Erythroblast (primary cell): ENCODE data around the gene PTPN2.

Source experiments
- DNase-seq, 2 experiments: peaks; one replicate each; lab custom pipeline; 2025; lab: John Stamatoyannopoulos, UW
- GATA1 ChIP-seq: IDR thresholded peaks from 2 replicates; pipeline ENCODE4 v1.6.1; 2011; ENCODE audit warnings: low read depth, mild to moderate bottlenecking, control low read depth, low read length, moderate library complexity
- POLR2A ChIP-seq: IDR thresholded peaks from 2 replicates; pipeline ENCODE4 v1.6.1; 2011; ENCODE audit warnings: mild to moderate bottlenecking, low read length

The PTPN2 gene

GRCh38 chr18:12751891-12752290 lies 132.1 kb downstream of the PTPN2 start:
- TF ChIP-seq POLR2A (no peak), GATA1 (no peak)
- DNase-seq: no peak

- TF ChIP-seq GATA1: no peak
- no peak for DNase-seq
Measured at GRCh38 chr18:12751503-12751884, 132.5 kb downstream of the PTPN2 start.

GRCh38 chr18:12750715-12751502 lies 133.1 kb downstream of the PTPN2 start:
- TF ChIP-seq GATA1 (no peak), POLR2A (no peak)

GRCh38 chr18:12750076-12750714 lies 133.8 kb downstream of the PTPN2 start:
- DNase-seq: no peak
- TF ChIP-seq POLR2A (no peak), GATA1 (no peak)

More at GRCh38 chr18:12750715-12751502, 133.1 kb downstream of the PTPN2 start:
- no peak for DNase-seq

GRCh38 chr18:12749121-12749520 lies 134.9 kb downstream of the PTPN2 start:
- TF ChIP-seq POLR2A (no peak), GATA1 (no peak)
- no peak for DNase-seq

- TF ChIP-seq GATA1 (no peak), POLR2A (no peak)
- DNase-seq: no peak
Measured at GRCh38 chr18:12748671-12749070, 135.4 kb downstream of the PTPN2 start.

GRCh38 chr18:12747530-12748315 lies 136.3 kb downstream of the PTPN2 start:
- no peak for DNase-seq
- TF ChIP-seq GATA1 (no peak), POLR2A (no peak)

- no peak for DNase-seq
- no peak for TF ChIP-seq POLR2A
- TF ChIP-seq GATA1: no peak
Measured at GRCh38 chr18:12745095-12745795, 138.8 kb downstream of the PTPN2 start.

GRCh38 chr18:12744103-12744502 lies 139.9 kb downstream of the PTPN2 start:
- TF ChIP-seq GATA1 (no peak), POLR2A (no peak)
- DNase-seq: peak; percentile 49 to 60

GRCh38 chr18:12742453-12742852 lies 141.6 kb downstream of the PTPN2 start:
- TF ChIP-seq POLR2A (no peak), GATA1 (no peak)
- no peak for DNase-seq
